NOMO-1 treated with DMSO at 0.1 percent for 48 hours (cell line): ENCODE data around the gene GMDS.

ENCODE experiments used
- DNase-seq: peaks from one replicate; lab custom pipeline; 2025; ENCODE audit not compliant: unreplicated experiment; lab: John Stamatoyannopoulos, UW

The GMDS gene

DNA sequence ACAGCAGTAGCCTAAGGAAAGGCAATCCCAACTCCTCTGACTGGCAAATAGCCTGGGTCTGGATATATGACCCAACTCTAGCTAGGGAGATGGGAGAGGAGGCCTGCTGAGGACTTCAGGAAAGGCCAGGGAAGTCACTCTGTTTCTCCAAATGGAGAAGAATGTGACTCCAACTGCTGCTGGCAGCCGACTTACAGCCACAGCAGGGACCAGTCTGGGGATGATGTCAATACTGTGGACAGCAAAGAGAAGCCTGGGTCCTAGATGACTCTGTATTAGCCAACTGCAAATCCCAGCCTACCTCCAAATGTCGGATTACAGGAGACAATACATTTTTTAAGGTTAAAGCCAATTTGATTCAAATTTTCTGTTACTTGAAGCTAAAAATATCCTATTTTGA is 403.1 kb downstream of the GMDS start:
- no peak for DNase-seq

DNA sequence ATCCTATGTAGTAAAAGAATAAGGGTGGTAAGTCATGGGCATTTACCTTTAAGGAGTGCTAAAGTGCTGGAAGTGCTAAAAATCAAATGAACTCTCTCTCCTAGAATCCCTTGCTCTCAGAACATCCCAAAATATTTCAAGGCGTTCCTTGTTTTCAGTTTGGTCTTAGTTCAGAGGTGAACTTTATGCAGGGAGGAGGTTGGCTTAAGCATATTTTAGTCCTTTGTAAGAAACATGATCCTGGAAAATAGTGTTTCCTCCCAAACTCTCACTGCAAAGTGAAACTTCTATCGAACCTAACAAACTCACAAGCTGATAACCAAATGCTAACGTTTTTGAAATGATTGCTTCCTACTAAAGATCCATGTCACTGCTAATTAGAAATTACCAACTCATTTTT is 404.3 kb downstream of the GMDS start:
- DNase-seq: no peak

- DNase-seq: no peak
These were observed 404.8 kb downstream of the GMDS start for GRCh38 chr6:1840491-1841121.

- no peak for DNase-seq
These were observed 406.0 kb downstream of the GMDS start for GRCh38 chr6:1839361-1839760.

GRCh38 chr6:1838604-1839213 is 406.7 kb downstream of the GMDS start:
- no peak for DNase-seq

- no peak for DNase-seq
These were observed 407.6 kb downstream of the GMDS start for GRCh38 chr6:1837826-1838225.

- DNase-seq: no peak
These were observed 408.7 kb downstream of the GMDS start for GRCh38 chr6:1836690-1837089.

GRCh38 chr6:1834646-1835516 is 410.5 kb downstream of the GMDS start:
- no peak for DNase-seq

- DNase-seq: no peak
These were observed 411.2 kb downstream of the GMDS start for GRCh38 chr6:1834207-1834606.

GRCh38 chr6:1832844-1833787 is 412.3 kb downstream of the GMDS start:
- no peak for DNase-seq

DNA sequence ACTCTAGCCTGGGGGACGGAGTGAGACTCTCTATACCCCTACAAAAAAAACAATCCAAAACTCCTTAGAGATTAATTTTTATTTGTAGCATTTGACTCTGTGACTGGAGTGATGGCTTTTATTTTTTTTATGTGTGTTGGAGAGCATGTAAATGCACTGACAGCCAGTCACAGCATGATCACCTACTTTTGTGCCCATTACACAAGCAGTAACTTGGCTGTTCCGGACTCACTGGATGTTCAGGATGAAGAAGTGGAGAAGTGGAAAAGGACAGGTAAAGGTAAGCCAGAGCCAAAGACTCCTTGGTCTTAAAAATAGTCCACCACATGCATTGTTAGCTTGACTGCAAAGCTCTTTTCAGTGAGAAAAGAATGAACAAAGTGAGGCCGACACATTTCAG is 413.0 kb downstream of the GMDS start:
- no peak for DNase-seq

DNA sequence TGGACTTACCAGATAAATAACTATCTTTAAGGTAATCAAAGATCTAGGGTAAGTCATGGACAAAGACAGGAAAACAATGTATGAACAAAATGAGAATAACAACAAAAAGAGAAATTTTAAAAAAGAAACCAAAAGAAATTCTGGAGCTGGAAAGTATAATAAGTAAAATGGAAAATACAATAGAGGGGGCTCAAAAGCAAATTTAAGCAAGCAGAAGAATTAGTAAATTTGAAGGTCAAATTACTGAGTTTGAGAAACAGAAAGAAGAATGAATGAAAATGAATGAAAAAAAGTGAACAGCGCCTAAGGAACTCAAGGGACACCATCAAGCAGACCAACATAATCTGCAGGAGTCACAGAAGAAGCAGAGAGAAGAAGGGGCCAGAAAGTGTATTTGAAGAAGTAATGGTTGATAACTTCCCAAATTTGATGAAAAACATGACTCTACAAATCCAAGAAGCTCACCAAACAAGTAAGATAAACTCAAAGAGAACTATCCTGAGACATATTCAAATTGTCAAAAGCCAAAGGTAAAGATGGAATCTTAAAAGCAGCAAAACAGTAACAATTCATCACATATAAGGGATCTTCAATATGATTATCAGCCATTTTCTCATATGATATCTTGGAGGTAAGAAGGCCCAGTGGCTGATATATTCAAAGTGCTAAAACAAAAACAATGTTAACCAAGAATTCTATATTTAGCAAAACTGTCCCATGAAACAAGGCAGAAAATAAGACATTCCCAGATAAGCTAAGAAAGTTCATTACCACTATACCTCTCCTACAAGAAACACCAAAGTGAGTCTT is 417.2 kb downstream of the GMDS start:
- no peak for DNase-seq

- no peak for DNase-seq
These were observed 419.5 kb downstream of the GMDS start for GRCh38 chr6:1825926-1826325.

GRCh38 chr6:1825277-1825676 is 420.1 kb downstream of the GMDS start:
- peak; percentile 49 for DNase-seq

GRCh38 chr6:1821513-1822183 is 423.8 kb downstream of the GMDS start:
- DNase-seq: no peak

DNA sequence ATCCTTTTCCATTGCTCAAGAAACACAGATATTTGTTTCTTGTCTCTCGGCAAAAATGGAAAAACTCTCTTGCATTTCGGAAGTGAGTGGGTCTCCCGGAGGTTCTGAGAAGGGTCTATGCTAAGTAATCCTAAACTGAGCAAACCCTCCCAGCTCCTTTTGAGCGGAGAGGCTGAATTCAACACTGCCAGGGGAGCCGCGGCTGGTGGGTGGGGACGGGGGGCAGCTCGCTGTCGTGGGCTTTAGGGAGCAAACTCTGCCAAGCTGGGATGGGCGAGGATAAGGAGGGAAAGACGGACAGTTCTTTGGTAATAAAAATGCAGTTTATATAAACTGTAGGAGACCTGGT is 424.3 kb downstream of the GMDS start:
- DNase-seq: no peak

DNA sequence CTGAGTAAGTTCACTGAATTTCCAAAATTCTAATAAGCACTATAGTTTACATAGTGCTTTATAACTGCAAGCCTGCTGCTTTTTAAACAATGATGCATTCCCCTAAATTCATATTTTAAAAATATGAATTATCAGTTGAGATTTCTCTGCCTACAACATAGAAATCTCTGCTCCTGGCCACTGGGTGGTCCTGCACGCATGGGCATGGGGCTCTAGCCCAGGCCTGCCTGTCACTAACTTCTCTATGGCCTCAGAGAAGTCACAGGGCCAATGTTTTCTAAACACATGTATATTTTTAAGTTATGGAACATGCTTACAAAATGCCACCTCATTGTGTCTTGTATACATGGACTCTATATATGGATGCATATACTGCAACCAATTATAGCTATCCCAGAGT is 424.7 kb downstream of the GMDS start:
- DNase-seq: no peak

GRCh38 chr6:1820165-1820564 is 425.2 kb downstream of the GMDS start:
- DNase-seq: no peak

GRCh38 chr6:1819007-1819406 is 426.4 kb downstream of the GMDS start:
- DNase-seq: no peak
